IMR-90 (cell line): ENCODE results near the gene VDR. TPM values are rescaled to one million over a fixed set of nuclear protein-coding genes. Genes with fewer than 3 reads are reported as not detected.

Experiments
- ATAC-seq: fragments of 200-7000 bp; cut with Tn5 transposase; 2 replicates; pipeline ENCODE4 v1.9.1; 2020; ENCODE audit warnings: low read depth, mild to moderate bottlenecking, moderate library complexity
- BruUV-seq: library from RNA; stranded (reverse); fragments of 400-500 nt; replicated peaks from 2 replicates; lab custom pipeline; 2021; lab: Mats Ljungman, UMichigan
- CTCF ChIA-PET: fragments of 300-600 bp; formaldehyde crosslinking; extraction: SDS; loops from one replicate; lab custom pipeline; 2021; ENCODE audit warnings: antibody characterized with exemption; lab: Yijun Ruan, JAX
- POLR2A ChIA-PET: fragments of 300-600 bp; sonication (Branson Sonifier 250); formaldehyde crosslinking; loops from one replicate; lab custom pipeline; 2022; ENCODE audit warnings: antibody characterized with exemption; ENCODE audit not compliant: unreplicated experiment; lab: Charles Lee
- DNase-seq: peaks from one replicate; pipeline ENCODE4 v3.0.0; 2013
- H2AFZ ChIP-seq: replicated peaks from 2 replicates; pipeline ENCODE3; 2013; ENCODE audit warnings: low read length, mild to moderate bottlenecking; ENCODE audit not compliant: poor library complexity
- H2AK5ac ChIP-seq: 2 replicates; pipeline ENCODE4 v1.6.1; 2013; ENCODE audit warnings: low read depth, low read length, inconsistent platforms
- H2AK9ac ChIP-seq: replicated peaks from 2 replicates; pipeline ENCODE3; 2013; ENCODE audit warnings: mild to moderate bottlenecking, low read depth, low read length, moderate library complexity; ENCODE audit not compliant: poor library complexity
- H2BK120ac ChIP-seq: 2 replicates; pipeline ENCODE4 v1.6.1; 2013; ENCODE audit warnings: low read depth, low read length, inconsistent platforms
- H2BK15ac ChIP-seq: 3 replicates; pipeline ENCODE4 v1.6.1; 2013; ENCODE audit warnings: low read depth, low read length, inconsistent platforms
- H2BK20ac ChIP-seq: 2 replicates; pipeline ENCODE4 v1.6.1; 2013; ENCODE audit warnings: low read depth, mild to moderate bottlenecking, inconsistent platforms, low read length, moderate library complexity
- H2BK5ac ChIP-seq: 2 replicates; pipeline ENCODE4 v1.6.1; 2013; ENCODE audit warnings: mild to moderate bottlenecking, low read depth, low read length, inconsistent platforms; ENCODE audit not compliant: poor library complexity, severe bottlenecking
- H3K14ac ChIP-seq: replicated peaks from 2 replicates; pipeline ENCODE4 v1.6.1; 2013; ENCODE audit warnings: low read depth, low read length, inconsistent platforms
- H3K18ac ChIP-seq: 2 replicates; pipeline ENCODE4 v1.6.1; 2013; ENCODE audit warnings: low read depth, low read length, control low read depth
- H3K23ac ChIP-seq: 2 replicates; pipeline ENCODE4 v1.6.1; 2013; ENCODE audit warnings: low read depth, low read length, inconsistent platforms
- H3K27ac ChIP-seq: 2 replicates; pipeline ENCODE4 v1.5.1; 2013; ENCODE audit warnings: mild to moderate bottlenecking, control low read depth, low read length; ENCODE audit not compliant: insufficient read depth
- H3K27me3 ChIP-seq: 2 replicates; pipeline ENCODE4 v1.6.1; 2013; ENCODE audit warnings: low read length; ENCODE audit not compliant: control insufficient read depth, insufficient read depth
- H3K36me3 ChIP-seq: 2 replicates; pipeline ENCODE4 v1.6.1; 2013; ENCODE audit warnings: low read length, mixed read lengths; ENCODE audit not compliant: control insufficient read depth, insufficient read depth
- H3K4ac ChIP-seq: 2 replicates; pipeline ENCODE4 v1.6.1; 2013; ENCODE audit warnings: low read depth, low read length, inconsistent platforms
- H3K4me1 ChIP-seq: 2 replicates; pipeline ENCODE4 v1.6.1; 2013; ENCODE audit warnings: low read length, mixed read lengths; ENCODE audit not compliant: control insufficient read depth, insufficient read depth
- H3K4me2 ChIP-seq: 2 replicates; pipeline ENCODE4 v1.6.1; 2013; ENCODE audit warnings: low read depth, mild to moderate bottlenecking, control low read depth, low read length, moderate library complexity
- H3K4me3 ChIP-seq: 2 replicates; pipeline ENCODE4 v1.5.1; 2013; ENCODE audit warnings: low read depth, mild to moderate bottlenecking, control low read depth, low read length, moderate library complexity; ENCODE audit not compliant: insufficient read depth
- H3K56ac ChIP-seq: 2 replicates; pipeline ENCODE4 v1.6.1; 2013; ENCODE audit warnings: low read length, inconsistent platforms; ENCODE audit not compliant: insufficient read depth; ENCODE audit errors: extremely low read depth
- H3K79me1 ChIP-seq, 2 experiments: 2 replicates each; pipeline ENCODE4 v1.6.1; 2013; ENCODE audit warnings: low read length in 2 of 2, inconsistent platforms in 1 of 2, low read depth in 1 of 2
- H3K9ac ChIP-seq: 2 replicates; pipeline ENCODE4 v1.6.1; 2013; ENCODE audit warnings: low read depth, low read length, control low read depth
- H3K9me1 ChIP-seq: 2 replicates; pipeline ENCODE4 v1.6.1; 2013; ENCODE audit warnings: low read length, inconsistent platforms; ENCODE audit not compliant: insufficient read depth
- H3K9me3 ChIP-seq: 2 replicates; pipeline ENCODE4 v1.6.1; 2013; ENCODE audit warnings: low read length; ENCODE audit not compliant: control insufficient read depth, insufficient read depth
- H4K20me1 ChIP-seq: 2 replicates; pipeline ENCODE4 v1.6.1; 2013; ENCODE audit warnings: low read length, inconsistent platforms; ENCODE audit not compliant: insufficient read depth
- H4K5ac ChIP-seq: 2 replicates; pipeline ENCODE4 v1.6.1; 2013; ENCODE audit warnings: mild to moderate bottlenecking, low read depth, low read length, control low read depth
- H4K8ac ChIP-seq, 2 experiments: 2 replicates each; pipeline ENCODE4 v1.6.1; 2013; ENCODE audit warnings: low read depth in 2 of 2, low read length in 2 of 2, control low read depth in 1 of 2, inconsistent platforms in 1 of 2
- H4K91ac ChIP-seq: 2 replicates; pipeline ENCODE4 v1.6.1; 2013; ENCODE audit warnings: low read depth, low read length, inconsistent platforms; ENCODE audit not compliant: insufficient read depth
- CEBPB ChIP-seq: IDR thresholded peaks from 2 replicates; pipeline ENCODE4 v1.6.1; 2012; ENCODE audit warnings: low read depth, low read length, improper control_type of control experiment
- CHD1 ChIP-seq: IDR thresholded peaks from 2 replicates; pipeline ENCODE4 v1.6.1; 2012; ENCODE audit warnings: low read depth, low read length, improper control_type of control experiment
- MAFK ChIP-seq: IDR thresholded peaks from 2 replicates; pipeline ENCODE4 v1.6.1; 2012; ENCODE audit warnings: low read depth, low read length, improper control_type of control experiment
- MAZ ChIP-seq: IDR thresholded peaks from 2 replicates; pipeline ENCODE4 v1.6.1; 2012; ENCODE audit warnings: low read depth, mild to moderate bottlenecking, low read length, improper control_type of control experiment, moderate library complexity, borderline replicate concordance
- MXI1 ChIP-seq: IDR thresholded peaks from 2 replicates; pipeline ENCODE4 v1.6.1; 2012; ENCODE audit warnings: low read depth, mild to moderate bottlenecking, low read length, moderate library complexity, borderline replicate concordance
- POLR2A ChIP-seq: IDR thresholded peaks from 2 replicates; pipeline ENCODE4 v1.6.1; 2012; ENCODE audit warnings: mild to moderate bottlenecking, low read depth, low read length
- RAD21 ChIP-seq: IDR thresholded peaks from 2 replicates; pipeline ENCODE4 v1.6.1; 2012; ENCODE audit warnings: low read length, improper control_type of control experiment
- RCOR1 ChIP-seq: IDR thresholded peaks from 2 replicates; pipeline ENCODE4 v1.6.1; 2012; ENCODE audit warnings: mild to moderate bottlenecking, low read length, improper control_type of control experiment; ENCODE audit not compliant: insufficient replicate concordance
- RFX5 ChIP-seq: IDR thresholded peaks from 2 replicates; pipeline ENCODE4 v1.8.0; 2012; ENCODE audit warnings: low read depth, mild to moderate bottlenecking, low read length, moderate library complexity
- SMC3 ChIP-seq: fragments of 150-350 bp; IDR thresholded peaks from 2 replicates; pipeline ENCODE4 v1.6.1; 2016; ENCODE audit warnings: low read depth, mild to moderate bottlenecking, antibody characterized with exemption, low read length, moderate library complexity
- WGBS, 2 experiments: methylation state at CpG; one replicate each; pipeline versions ENCODE4 v1.1.5 to v1.1.7; 2013; ENCODE audit warnings: missing lambda C conversion rate in 2 of 2; ENCODE audit not compliant: insufficient read length in 1 of 2; ENCODE audit errors: extremely low coverage in 2 of 2; 5-methylcytosine and 5-hydroxymethylcytosine counted together
- dilution Hi-C: fragments of 300-500 bp; cut with HindIII; formaldehyde crosslinking; loops from one replicate; pipeline ENCODE4 v1.14.3; 2018; ENCODE audit warnings: low sequenced_read_pairs; ENCODE audit not compliant: unreplicated experiment
- in situ Hi-C: fragments of 300-500 bp; cut with MboI; formaldehyde crosslinking; loops from 3 replicates; pipeline ENCODE4 v1.14.3; 2019; ENCODE audit warnings: low sequenced_read_pairs, inconsistent platforms, mixed read lengths
- intact Hi-C: fragments of 100-400 bp; cut with micrococcal nuclease; formaldehyde crosslinking; loops from 2 replicates; pipeline ENCODE4 v1.10.0; 2022
- polyA plus RNA-seq, 3 experiments: library from polyadenylated mRNA; depleted of rRNA; stranded (reverse); fragments of >200 nt; gene quantifications; 2 replicates each; pipeline ENCODE4 v1.2.3, GENCODE V29; 2012; ENCODE audit warnings: low replicate concordance in 1 of 3
- total RNA-seq: library from RNA; depleted of rRNA; stranded (reverse); fragments of >200 nt; gene quantifications from 2 replicates; pipeline ENCODE4 v1.2.3, GENCODE V29; 2012

VDR gene
- total and polyA plus RNA-seq, 2 of the 4 experiments (the other 2 are of a cell fraction): 5.4 to 8.5 TPM

DNA sequence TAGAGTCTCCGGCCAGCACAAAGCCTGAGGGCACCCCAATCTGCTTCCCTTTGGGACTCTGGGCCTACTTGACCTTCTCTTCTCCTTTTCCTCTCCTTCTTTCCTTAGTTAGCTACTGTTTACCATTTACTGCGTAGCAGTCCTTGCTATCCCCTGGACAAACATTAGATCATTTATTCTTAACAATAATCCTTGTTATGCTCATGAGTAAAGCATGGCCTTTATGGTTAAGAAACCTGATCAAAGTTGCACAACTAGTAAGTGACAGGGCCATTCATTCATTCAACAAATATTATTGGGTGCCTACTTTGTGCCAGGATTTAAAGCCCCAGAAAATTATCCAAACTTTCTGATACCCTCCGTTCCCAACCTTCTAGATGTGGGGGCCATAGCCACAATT, 81.9 kb downstream of the VDR start (continued):
- TF ChIP-seq MAZ: no peak
- TF ChIP-seq CHD1: no peak
- no peak for TF ChIP-seq POLR2A
- no peak for TF ChIP-seq MAFK
- no peak for TF ChIP-seq RCOR1

DNA sequence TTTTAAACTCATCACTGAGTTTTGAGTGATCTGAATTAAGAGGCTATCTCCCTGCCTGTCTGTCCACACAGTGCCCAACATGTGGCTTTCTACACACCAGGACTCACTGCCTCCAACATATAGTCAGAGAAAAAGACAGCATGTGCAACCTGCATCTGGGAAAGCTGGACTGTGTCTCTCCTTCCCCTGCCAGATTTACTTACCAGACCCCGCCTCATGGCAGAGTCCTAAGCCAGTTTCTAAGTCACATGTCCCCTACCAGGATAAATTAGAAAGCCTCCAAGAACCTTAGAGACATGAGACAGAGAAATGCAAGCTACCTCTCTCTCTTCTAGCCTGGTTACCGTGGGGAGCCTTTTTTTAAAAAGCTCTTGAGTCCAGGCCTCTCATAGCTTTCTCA, 82.4 kb downstream of the VDR start:
- H2AK9ac ChIP-seq: no peak overlapping the region
- H3K9me1 ChIP-seq: peaks cover 16% of the 10 kb centered on the region
- H3K36me3 ChIP-seq: no peaks in the 10 kb centered on the region
- H3K4ac ChIP-seq: peak overlapping the region; percentile 46
- dilution Hi-C loops: no loop called here
- no peak overlapping the region for H3K4me2 ChIP-seq
- H3K56ac ChIP-seq: 0 out of 2 replicates have a peak overlapping the region, but pooled peaks have one; percentile 3
- H3K9me3 ChIP-seq: no peaks in the 10 kb centered on the region
- peaks cover 0 to 26% of the 10 kb centered on the region in 2 experiments; a peak in 2 of 4 replicates for H3K79me1 ChIP-seq
- H3K14ac ChIP-seq: peak overlapping the region; percentile 96; the same call in 1 of the 2 replicates
- no peaks in the 10 kb centered on the region for H3K27me3 ChIP-seq
- H2BK5ac ChIP-seq: no peak overlapping the region
- in situ Hi-C loops: no loop called here
- peak overlapping the region in 1 of 2 experiments; percentile 98; a peak in 1 of 4 replicates for H4K8ac ChIP-seq
- H2BK20ac ChIP-seq: peak overlapping the region; percentile 33; the same call in 1 of the 2 replicates
- H2BK120ac ChIP-seq: peak overlapping the region; percentile 65
- ATAC-seq: no peak
- ChIA-PET CTCF (interaction anchor here (1.1 kb wide), 1 partner anchor 15 kb away, joined by 3 read pairs; no protein-coding TSS in a partner anchor), POLR2A (no interaction called here)
- peak overlapping the region; percentile 99; the same call in 1 of the 3 replicates for H2BK15ac ChIP-seq
- DNase-seq: no peak
- H2AFZ ChIP-seq: no peak overlapping the region
- H4K20me1 ChIP-seq: peaks cover 17% of the 10 kb centered on the region
- BruUV-seq: no TSS peak
- intact Hi-C loops: no loop called here
- TF ChIP-seq SMC3 (no peak), MAFK (no peak), CEBPB (no peak), MAZ (no peak), MXI1 (no peak), RFX5 (no peak), RAD21 (no peak)
- peak overlapping the region; percentile 56 for H4K91ac ChIP-seq
- peak overlapping the region; percentile 88; the same call in 1 of the 2 replicates for H3K23ac ChIP-seq
- no peak overlapping the region for H3K4me3 ChIP-seq
- H2AK5ac ChIP-seq: peak overlapping the region; percentile 36; the same call in 1 of the 2 replicates
- H3K9ac ChIP-seq: no peak overlapping the region
- H3K27ac ChIP-seq: no peak overlapping the region
- 70% methylated on average over 2 of the region's 2 CpGs; no CpG with 5 or more reads in 1 of the 2 experiments for WGBS, 2 experiments
- no peak overlapping the region for H3K18ac ChIP-seq
- H3K4me1 ChIP-seq: peaks cover 29% of the 10 kb centered on the region
- peak overlapping the region; percentile 49; the same call in 1 of the 2 replicates for H4K5ac ChIP-seq
